GM21390 (cell line): Measurements from ENCODE around the gene ZNF497.
"Not testable (repeated sequence)": the region's sequence is repeated elsewhere in the genome, so short reads cannot be mapped to it uniquely, and the experiment has no call there.

Source experiments
- ATAC-seq: cut with Tn5 transposase; IDR thresholded peaks from one replicate; pipeline ENCODE4 v1.9.1; 2021; ENCODE audit not compliant: unreplicated experiment

ZNF497 gene

GRCh38 chr19:58348080-58348479 is 14.5 kb downstream of the ZNF497 start:
- ATAC-seq: not testable (repeated sequence)

GRCh38 chr19:58346961-58347929 is 15.3 kb downstream of the ZNF497 start:
- peak; percentile 87 for ATAC-seq

- no peak for ATAC-seq
These were observed 17.0 kb downstream of the ZNF497 start for GRCh38 chr19:58345558-58345957.

- no peak for ATAC-seq
These were observed 23.6 kb downstream of the ZNF497 start for GRCh38 chr19:58338825-58339558.

- no peak for ATAC-seq
These were observed 24.2 kb downstream of the ZNF497 start for GRCh38 chr19:58338336-58338735.

GRCh38 chr19:58336820-58337219 is 25.7 kb downstream of the ZNF497 start:
- ATAC-seq: no peak

- ATAC-seq: no peak
These were observed 26.3 kb downstream of the ZNF497 start for GRCh38 chr19:58336216-58336615.

- no peak for ATAC-seq
These were observed 26.9 kb downstream of the ZNF497 start for GRCh38 chr19:58335630-58336029.

GRCh38 chr19:58334691-58335249 is 27.8 kb downstream of the ZNF497 start:
- ATAC-seq: no peak

- ATAC-seq: no peak
These were observed 29.9 kb downstream of the ZNF497 start for GRCh38 chr19:58332697-58333096.

GRCh38 chr19:58330458-58330857 is 32.1 kb downstream of the ZNF497 start:
- ATAC-seq: no peak

- no peak for ATAC-seq
These were observed 33.6 kb downstream of the ZNF497 start for GRCh38 chr19:58328999-58329398.

GRCh38 chr19:58326914-58327726 is 35.4 kb downstream of the ZNF497 start, which contains the start of gene ZSCAN22:
TSS of gene ZSCAN22 (plus strand) at chr19:58326994. CDS start at chr19:58334803, 7,809 bp downstream.
- ATAC-seq: peak; percentile 88

- ATAC-seq: no peak
These were observed 36.0 kb downstream of the ZNF497 start for GRCh38 chr19:58326501-58326913.

GRCh38 chr19:58325311-58326022 is 37.1 kb downstream of the ZNF497 start:
- ATAC-seq: no peak

- ATAC-seq: no peak
These were observed 43.3 kb downstream of the ZNF497 start for GRCh38 chr19:58319241-58319640.

- no peak for ATAC-seq
These were observed 44.3 kb downstream of the ZNF497 start for GRCh38 chr19:58318297-58318696.

- ATAC-seq: no peak
These were observed 45.0 kb downstream of the ZNF497 start for GRCh38 chr19:58317476-58318072.

GRCh38 chr19:58315580-58315979 is 47.0 kb downstream of the ZNF497 start:
- ATAC-seq: no peak
